HEK293 (cell line): ENCODE measurements around the gene MAP3K7CL.

Experiments used
- KLF16 ChIP-seq: fragments of 450-650 bp; formaldehyde crosslinking; IDR thresholded peaks from 2 replicates; pipeline ENCODE4 v1.5.1; 2017; ENCODE audit warnings: missing biosample characterization, missing genetic modification characterization
- KLF17 ChIP-seq: fragments of 450-650 bp; formaldehyde crosslinking; IDR thresholded peaks from 2 replicates; pipeline ENCODE4 v1.5.1; 2016; ENCODE audit warnings: missing biosample characterization, missing genetic modification characterization
- ZBTB49 ChIP-seq: fragments of 450-650 bp; formaldehyde crosslinking; IDR thresholded peaks from 2 replicates; pipeline ENCODE4 v1.5.1; 2016; ENCODE audit warnings: missing biosample characterization, missing genetic modification characterization, low read depth
- ZIC2 ChIP-seq: fragments of 450-650 bp; formaldehyde crosslinking; IDR thresholded peaks from 2 replicates; pipeline ENCODE4 v1.5.1; 2016; ENCODE audit warnings: missing biosample characterization, missing genetic modification characterization
- ZNF10 ChIP-seq: fragments of 450-650 bp; formaldehyde crosslinking; IDR thresholded peaks from 2 replicates; pipeline ENCODE4 v1.5.1; 2017; ENCODE audit warnings: missing biosample characterization, missing genetic modification characterization
- ZNF175 ChIP-seq: fragments of 450-650 bp; formaldehyde crosslinking; IDR thresholded peaks from 2 replicates; pipeline ENCODE4 v1.5.1; 2016; ENCODE audit warnings: missing biosample characterization, missing genetic modification characterization
- ZNF274 ChIP-seq, 2 experiments: fragments of 200-500 bp in 1 of 2; fragments of 450-650 bp in 1 of 2; sonication (Bioruptor generic) in 1 of 2; formaldehyde crosslinking in 1 of 2; IDR thresholded peaks; 2 replicates each; pipeline versions ENCODE4 v1.5.1 to v1.6.1; 2014 to 2016; ENCODE audit warnings: borderline replicate concordance in 1 of 2, inconsistent platforms in 1 of 2, low read length in 1 of 2, missing biosample characterization in 1 of 2, missing genetic modification characterization in 1 of 2
- ZNF350 ChIP-seq: fragments of 450-650 bp; formaldehyde crosslinking; IDR thresholded peaks from 2 replicates; pipeline ENCODE4 v1.5.0; 2017; ENCODE audit warnings: missing biosample characterization, mild to moderate bottlenecking, missing genetic modification characterization
- ZNF48 ChIP-seq: fragments of 450-650 bp; formaldehyde crosslinking; IDR thresholded peaks from 2 replicates; pipeline ENCODE4 v1.5.1; 2016; ENCODE audit warnings: missing biosample characterization, missing genetic modification characterization
- ZNF660 ChIP-seq: fragments of 450-650 bp; IDR thresholded peaks from 2 replicates; pipeline ENCODE4 v1.5.1; 2018; ENCODE audit warnings: missing biosample characterization, mild to moderate bottlenecking, missing genetic modification characterization
- ZNF670 ChIP-seq: fragments of 450-650 bp; formaldehyde crosslinking; IDR thresholded peaks from 2 replicates; pipeline ENCODE4 v1.5.1; 2016; ENCODE audit warnings: missing biosample characterization, missing genetic modification characterization, low read depth
- ZNF677 ChIP-seq: fragments of 450-650 bp; IDR thresholded peaks from 2 replicates; pipeline ENCODE4 v1.5.0; 2018; ENCODE audit warnings: missing biosample characterization, mild to moderate bottlenecking, missing genetic modification characterization, moderate library complexity
- ZNF701 ChIP-seq: fragments of 450-650 bp; formaldehyde crosslinking; IDR thresholded peaks from 2 replicates; pipeline ENCODE4 v1.5.1; 2016; ENCODE audit warnings: missing biosample characterization, missing genetic modification characterization
- ZNF785 ChIP-seq: fragments of 450-650 bp; formaldehyde crosslinking; IDR thresholded peaks from 2 replicates; pipeline ENCODE4 v1.5.1; 2016; ENCODE audit warnings: missing biosample characterization, missing genetic modification characterization
- ZNF843 ChIP-seq: fragments of 450-650 bp; formaldehyde crosslinking; IDR thresholded peaks from 2 replicates; pipeline ENCODE4 v1.5.1; 2016; ENCODE audit warnings: missing biosample characterization, missing genetic modification characterization
- ZSCAN18 ChIP-seq: fragments of 450-650 bp; formaldehyde crosslinking; IDR thresholded peaks from 2 replicates; pipeline ENCODE4 v1.5.1; 2016; ENCODE audit warnings: missing biosample characterization, missing genetic modification characterization
- TF ChIP-seq, protein P1 (sequence below): fragments of 450-650 bp; formaldehyde crosslinking; IDR thresholded peaks from 2 replicates; pipeline ENCODE4 v1.5.1; 2016; ENCODE audit warnings: missing biosample characterization, missing genetic modification characterization
- TF ChIP-seq, protein P2 (sequence below): fragments of 450-650 bp; formaldehyde crosslinking; IDR thresholded peaks from 2 replicates; pipeline ENCODE4 v1.5.1; 2016; ENCODE audit warnings: missing biosample characterization, missing genetic modification characterization
- TF ChIP-seq, protein P3 (sequence below): fragments of 450-650 bp; formaldehyde crosslinking; IDR thresholded peaks from 2 replicates; pipeline ENCODE4 v1.5.1; 2016; ENCODE audit warnings: missing biosample characterization, missing genetic modification characterization
- TF ChIP-seq, protein P4 (sequence below): fragments of 450-650 bp; formaldehyde crosslinking; IDR thresholded peaks from 2 replicates; pipeline ENCODE4 v1.5.1; 2016; ENCODE audit warnings: missing biosample characterization, missing genetic modification characterization, borderline replicate concordance
- TF ChIP-seq, protein P5 (sequence below): fragments of 450-650 bp; formaldehyde crosslinking; IDR thresholded peaks from 2 replicates; pipeline ENCODE4 v1.5.1; 2017; ENCODE audit warnings: missing biosample characterization, missing genetic modification characterization

The MAP3K7CL gene

GRCh38 chr21:29175408-29176134 is 45.1 kb downstream of the MAP3K7CL start (continued):
- no peak for TF ChIP-seq KLF17 (tag by site-specific recombination)
- no peak for TF ChIP-seq ZNF10 (tag by site-specific recombination)
- TF ChIP-seq ZBTB49, result no peak
- no peak for TF ChIP-seq ZNF785
- TF ChIP-seq, protein P1, sequence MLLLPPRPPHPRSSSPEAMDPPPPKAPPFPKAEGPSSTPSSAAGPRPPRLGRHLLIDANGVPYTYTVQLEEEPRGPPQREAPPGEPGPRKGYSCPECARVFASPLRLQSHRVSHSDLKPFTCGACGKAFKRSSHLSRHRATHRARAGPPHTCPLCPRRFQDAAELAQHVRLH (tag by site-specific recombination), result no peak
- TF ChIP-seq ZNF670 (tag by site-specific recombination), result no peak
- no peak for TF ChIP-seq ZSCAN18
- no peak for TF ChIP-seq KLF16
- TF ChIP-seq ZNF660 (tag by site-specific recombination), result no peak
- no peak for TF ChIP-seq ZNF274 (IDR thresholded peaks at IDR 0.05; ENCODE audit: low read length)
- no peak for TF ChIP-seq ZNF274 (tag by site-specific recombination; IDR thresholded peaks at IDR 0.05; ENCODE audit: borderline replicate concordance)
- no peak for TF ChIP-seq ZNF175 (tag by site-specific recombination)
- no peak for TF ChIP-seq ZNF843 (tag by site-specific recombination)
- no peak for TF ChIP-seq ZIC2 (tag by site-specific recombination)
- no peak for TF ChIP-seq ZNF350
- TF ChIP-seq, protein P2, sequence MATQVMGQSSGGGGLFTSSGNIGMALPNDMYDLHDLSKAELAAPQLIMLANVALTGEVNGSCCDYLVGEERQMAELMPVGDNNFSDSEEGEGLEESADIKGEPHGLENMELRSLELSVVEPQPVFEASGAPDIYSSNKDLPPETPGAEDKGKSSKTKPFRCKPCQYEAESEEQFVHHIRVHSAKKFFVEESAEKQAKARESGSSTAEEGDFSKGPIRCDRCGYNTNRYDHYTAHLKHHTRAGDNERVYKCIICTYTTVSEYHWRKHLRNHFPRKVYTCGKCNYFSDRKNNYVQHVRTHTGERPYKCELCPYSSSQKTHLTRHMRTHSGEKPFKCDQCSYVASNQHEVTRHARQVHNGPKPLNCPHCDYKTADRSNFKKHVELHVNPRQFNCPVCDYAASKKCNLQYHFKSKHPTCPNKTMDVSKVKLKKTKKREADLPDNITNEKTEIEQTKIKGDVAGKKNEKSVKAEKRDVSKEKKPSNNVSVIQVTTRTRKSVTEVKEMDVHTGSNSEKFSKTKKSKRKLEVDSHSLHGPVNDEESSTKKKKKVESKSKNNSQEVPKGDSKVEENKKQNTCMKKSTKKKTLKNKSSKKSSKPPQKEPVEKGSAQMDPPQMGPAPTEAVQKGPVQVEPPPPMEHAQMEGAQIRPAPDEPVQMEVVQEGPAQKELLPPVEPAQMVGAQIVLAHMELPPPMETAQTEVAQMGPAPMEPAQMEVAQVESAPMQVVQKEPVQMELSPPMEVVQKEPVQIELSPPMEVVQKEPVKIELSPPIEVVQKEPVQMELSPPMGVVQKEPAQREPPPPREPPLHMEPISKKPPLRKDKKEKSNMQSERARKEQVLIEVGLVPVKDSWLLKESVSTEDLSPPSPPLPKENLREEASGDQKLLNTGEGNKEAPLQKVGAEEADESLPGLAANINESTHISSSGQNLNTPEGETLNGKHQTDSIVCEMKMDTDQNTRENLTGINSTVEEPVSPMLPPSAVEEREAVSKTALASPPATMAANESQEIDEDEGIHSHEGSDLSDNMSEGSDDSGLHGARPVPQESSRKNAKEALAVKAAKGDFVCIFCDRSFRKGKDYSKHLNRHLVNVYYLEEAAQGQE (tag by site-specific recombination), result no peak
- TF ChIP-seq, protein P3, sequence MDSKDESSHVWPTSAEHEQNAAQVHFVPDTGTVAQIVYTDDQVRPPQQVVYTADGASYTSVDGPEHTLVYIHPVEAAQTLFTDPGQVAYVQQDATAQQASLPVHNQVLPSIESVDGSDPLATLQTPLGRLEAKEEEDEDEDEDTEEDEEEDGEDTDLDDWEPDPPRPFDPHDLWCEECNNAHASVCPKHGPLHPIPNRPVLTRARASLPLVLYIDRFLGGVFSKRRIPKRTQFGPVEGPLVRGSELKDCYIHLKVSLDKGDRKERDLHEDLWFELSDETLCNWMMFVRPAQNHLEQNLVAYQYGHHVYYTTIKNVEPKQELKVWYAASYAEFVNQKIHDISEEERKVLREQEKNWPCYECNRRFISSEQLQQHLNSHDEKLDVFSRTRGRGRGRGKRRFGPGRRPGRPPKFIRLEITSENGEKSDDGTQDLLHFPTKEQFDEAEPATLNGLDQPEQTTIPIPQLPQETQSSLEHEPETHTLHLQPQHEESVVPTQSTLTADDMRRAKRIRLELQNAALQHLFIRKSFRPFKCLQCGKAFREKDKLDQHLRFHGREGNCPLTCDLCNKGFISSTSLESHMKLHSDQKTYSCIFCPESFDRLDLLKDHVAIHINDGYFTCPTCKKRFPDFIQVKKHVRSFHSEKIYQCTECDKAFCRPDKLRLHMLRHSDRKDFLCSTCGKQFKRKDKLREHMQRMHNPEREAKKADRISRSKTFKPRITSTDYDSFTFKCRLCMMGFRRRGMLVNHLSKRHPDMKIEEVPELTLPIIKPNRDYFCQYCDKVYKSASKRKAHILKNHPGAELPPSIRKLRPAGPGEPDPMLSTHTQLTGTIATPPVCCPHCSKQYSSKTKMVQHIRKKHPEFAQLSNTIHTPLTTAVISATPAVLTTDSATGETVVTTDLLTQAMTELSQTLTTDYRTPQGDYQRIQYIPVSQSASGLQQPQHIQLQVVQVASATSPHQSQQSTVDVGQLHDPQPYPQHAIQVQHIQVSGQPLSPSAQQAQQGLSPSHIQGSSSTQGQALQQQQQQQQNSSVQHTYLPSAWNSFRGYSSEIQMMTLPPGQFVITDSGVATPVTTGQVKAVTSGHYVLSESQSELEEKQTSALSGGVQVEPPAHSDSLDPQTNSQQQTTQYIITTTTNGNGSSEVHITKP (tag by site-specific recombination), result peak; percentile 63
- no peak for TF ChIP-seq ZNF701
- TF ChIP-seq, protein P4, sequence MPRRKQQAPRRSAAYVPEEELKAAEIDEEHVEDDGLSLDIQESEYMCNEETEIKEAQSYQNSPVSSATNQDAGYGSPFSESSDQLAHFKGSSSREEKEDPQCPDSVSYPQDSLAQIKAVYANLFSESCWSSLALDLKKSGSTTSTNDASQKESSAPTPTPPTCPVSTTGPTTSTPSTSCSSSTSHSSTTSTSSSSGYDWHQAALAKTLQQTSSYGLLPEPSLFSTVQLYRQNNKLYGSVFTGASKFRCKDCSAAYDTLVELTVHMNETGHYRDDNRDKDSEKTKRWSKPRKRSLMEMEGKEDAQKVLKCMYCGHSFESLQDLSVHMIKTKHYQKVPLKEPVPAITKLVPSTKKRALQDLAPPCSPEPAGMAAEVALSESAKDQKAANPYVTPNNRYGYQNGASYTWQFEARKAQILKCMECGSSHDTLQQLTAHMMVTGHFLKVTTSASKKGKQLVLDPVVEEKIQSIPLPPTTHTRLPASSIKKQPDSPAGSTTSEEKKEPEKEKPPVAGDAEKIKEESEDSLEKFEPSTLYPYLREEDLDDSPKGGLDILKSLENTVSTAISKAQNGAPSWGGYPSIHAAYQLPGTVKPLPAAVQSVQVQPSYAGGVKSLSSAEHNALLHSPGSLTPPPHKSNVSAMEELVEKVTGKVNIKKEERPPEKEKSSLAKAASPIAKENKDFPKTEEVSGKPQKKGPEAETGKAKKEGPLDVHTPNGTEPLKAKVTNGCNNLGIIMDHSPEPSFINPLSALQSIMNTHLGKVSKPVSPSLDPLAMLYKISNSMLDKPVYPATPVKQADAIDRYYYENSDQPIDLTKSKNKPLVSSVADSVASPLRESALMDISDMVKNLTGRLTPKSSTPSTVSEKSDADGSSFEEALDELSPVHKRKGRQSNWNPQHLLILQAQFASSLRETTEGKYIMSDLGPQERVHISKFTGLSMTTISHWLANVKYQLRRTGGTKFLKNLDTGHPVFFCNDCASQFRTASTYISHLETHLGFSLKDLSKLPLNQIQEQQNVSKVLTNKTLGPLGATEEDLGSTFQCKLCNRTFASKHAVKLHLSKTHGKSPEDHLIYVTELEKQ, result no peak
- no peak for TF ChIP-seq ZNF677 (tag by site-specific recombination)
- TF ChIP-seq ZNF48 (tag by site-specific recombination), result no peak
- TF ChIP-seq, protein P5, sequence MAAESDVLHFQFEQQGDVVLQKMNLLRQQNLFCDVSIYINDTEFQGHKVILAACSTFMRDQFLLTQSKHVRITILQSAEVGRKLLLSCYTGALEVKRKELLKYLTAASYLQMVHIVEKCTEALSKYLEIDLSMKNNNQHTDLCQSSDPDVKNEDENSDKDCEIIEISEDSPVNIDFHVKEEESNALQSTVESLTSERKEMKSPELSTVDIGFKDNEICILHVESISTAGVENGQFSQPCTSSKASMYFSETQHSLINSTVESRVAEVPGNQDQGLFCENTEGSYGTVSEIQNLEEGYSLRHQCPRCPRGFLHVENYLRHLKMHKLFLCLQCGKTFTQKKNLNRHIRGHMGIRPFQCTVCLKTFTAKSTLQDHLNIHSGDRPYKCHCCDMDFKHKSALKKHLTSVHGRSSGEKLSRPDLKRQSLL (tag by site-specific recombination), result no peak
